NCI-H2196 treated with DMSO at 0.1 percent for 48 hours (cell line): Measurements from ENCODE around the gene MPP2.
"Not testable (repeated sequence)": the region's sequence is repeated elsewhere in the genome, so short reads cannot be mapped to it uniquely, and the experiment has no call there.

Experiments used
- DNase-seq: peaks from one replicate; lab custom pipeline; 2025; ENCODE audit not compliant: unreplicated experiment; lab: John Stamatoyannopoulos, UW

The MPP2 gene, protein sequence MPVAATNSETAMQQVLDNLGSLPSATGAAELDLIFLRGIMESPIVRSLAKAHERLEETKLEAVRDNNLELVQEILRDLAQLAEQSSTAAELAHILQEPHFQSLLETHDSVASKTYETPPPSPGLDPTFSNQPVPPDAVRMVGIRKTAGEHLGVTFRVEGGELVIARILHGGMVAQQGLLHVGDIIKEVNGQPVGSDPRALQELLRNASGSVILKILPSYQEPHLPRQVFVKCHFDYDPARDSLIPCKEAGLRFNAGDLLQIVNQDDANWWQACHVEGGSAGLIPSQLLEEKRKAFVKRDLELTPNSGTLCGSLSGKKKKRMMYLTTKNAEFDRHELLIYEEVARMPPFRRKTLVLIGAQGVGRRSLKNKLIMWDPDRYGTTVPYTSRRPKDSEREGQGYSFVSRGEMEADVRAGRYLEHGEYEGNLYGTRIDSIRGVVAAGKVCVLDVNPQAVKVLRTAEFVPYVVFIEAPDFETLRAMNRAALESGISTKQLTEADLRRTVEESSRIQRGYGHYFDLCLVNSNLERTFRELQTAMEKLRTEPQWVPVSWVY

GRCh38 chr17:43907425-43907981 is at the start of gene MPP2:
Gene MPP2, minus strand, starts transcription at chr17:43907536. Its CDS starts 3,076 bp downstream, at chr17:43904460.
- no peak for DNase-seq

GRCh38 chr17:43956222-43956621 is 48.9 kb upstream of the MPP2 start:
- DNase-seq = no peak

GRCh38 chr17:43953746-43954145 is 46.4 kb upstream of the MPP2 start, which contains the start of gene PYY:
Gene PYY, minus strand, starts transcription at chr17:43953940. Its CDS starts 457 bp downstream, at chr17:43953483.
- DNase-seq = no peak

DNA sequence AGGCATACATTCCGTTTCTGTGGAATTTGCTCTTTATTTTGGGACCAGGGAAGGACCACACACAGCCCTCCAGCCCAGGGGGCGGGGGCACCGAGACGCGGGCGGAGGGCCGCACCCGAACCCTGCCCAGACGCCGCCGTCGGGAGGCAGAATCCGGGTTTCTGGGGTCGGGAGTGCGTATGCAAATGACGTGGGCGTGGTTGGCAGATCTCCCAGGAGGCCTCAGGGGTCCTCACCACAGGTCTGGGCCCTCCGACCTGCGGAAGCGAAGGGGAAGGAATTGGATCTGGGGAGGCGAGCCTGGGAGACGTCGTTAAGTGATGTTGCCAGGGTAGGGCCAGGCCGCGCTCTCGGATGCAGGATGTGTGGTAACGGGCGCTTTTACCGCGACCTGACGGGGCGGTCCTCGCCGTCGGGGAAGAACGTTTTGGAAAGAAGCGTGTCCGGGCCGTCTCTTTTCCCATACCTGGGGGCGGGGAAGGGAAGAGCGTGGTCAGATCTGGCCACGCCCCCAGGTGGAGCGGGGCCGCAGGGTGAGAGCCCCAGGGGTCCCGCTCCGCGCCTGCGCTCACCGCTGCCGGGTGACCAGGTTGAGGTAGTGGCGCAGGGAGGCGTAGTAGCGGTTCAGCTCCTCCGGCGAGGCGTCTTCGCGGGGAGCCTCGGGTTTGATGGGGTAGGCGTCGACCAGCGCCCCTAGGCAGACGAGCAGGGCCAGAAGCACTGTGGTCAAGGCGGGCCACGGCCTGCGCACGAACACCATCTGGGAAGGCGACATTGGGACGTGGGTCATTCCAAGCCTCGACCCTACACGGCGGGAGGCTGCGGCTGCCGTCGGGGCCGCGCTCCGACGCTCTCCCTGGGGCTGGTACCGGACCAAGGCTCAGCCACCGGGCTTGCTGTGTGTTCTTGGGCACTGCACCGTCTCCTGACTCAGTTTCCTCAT is 45.7 kb upstream of the MPP2 start:
- DNase-seq = no peak

DNA sequence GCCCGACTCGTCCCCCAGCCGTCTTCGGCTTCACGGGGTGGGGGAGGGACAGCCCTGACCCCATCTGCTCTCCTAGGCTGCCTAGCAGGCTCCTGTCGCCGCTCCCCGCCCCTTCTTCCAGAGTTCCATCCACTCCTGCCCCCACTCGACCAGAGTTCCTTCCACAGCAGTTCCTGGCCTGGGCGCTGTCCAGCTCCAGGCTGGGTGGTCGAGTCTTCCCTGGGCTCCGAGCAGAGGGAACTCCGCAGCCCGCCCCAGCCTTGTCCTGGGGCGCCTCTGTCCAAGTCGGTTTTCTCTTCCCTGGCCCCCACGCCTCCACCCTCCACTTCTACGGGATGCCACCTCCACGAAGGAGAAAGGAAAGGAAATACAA is 45.0 kb upstream of the MPP2 start:
- no peak for DNase-seq

- no peak for DNase-seq
These were observed 44.4 kb upstream of the MPP2 start for GRCh38 chr17:43951750-43952149.

GRCh38 chr17:43950554-43950953 is 43.2 kb upstream of the MPP2 start:
- DNase-seq = no peak

GRCh38 chr17:43949781-43950180 is 42.4 kb upstream of the MPP2 start:
- DNase-seq = no peak

DNA sequence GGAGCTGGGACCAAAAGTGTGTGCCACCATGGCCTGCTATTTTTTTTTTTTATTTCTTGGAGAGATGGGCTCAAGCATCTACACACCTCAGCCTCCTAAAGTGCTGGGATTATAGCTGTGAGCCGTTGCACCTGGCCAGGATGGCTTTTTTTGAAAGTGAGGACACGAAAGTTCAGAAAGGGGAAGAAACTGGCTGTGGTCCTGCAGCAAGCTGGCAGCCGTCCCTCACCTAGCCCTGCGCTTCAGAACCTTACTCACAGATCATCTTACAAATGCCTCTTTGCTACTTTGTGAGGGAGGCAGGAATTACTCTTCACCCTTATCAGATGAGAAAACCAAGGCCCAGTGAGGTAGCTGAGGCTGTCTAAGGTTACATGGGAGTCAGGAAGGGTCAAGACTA is 39.4 kb upstream of the MPP2 start:
- DNase-seq = no peak

GRCh38 chr17:43945074-43945829 is 37.9 kb upstream of the MPP2 start:
- no peak for DNase-seq

DNA sequence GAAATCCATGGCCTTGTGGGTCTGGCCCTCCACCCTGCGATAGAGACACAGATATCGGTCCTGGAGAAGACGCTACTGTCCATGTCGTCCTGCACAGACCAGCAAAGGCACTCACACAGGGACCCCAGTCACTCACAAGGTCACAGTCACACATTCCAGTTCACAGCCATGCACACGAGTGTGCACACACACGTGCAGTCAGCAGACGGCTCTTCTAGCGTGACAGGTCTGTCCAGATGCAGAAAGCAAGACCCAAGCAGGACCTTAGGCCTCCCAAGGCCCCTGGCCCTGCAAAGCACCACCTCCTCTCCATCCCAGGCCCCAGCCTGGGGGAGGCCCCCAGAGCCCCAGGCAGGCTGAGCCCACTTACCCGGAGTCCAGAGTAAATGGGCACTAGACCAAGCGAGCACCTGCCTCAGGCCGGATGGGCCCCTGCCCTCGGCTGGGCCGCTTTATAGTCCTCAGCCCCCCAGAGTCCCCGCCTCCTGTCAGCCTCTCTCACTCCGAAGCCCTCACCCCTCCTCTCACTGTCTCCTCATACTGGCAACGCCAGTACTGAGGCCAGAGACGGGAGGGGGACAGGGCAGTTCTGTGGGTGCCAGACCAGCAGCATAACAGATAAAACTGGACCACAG is 34.8 kb upstream of the MPP2 start, which contains the start of gene PPY:
Gene PPY, minus strand, starts transcription at position 426 of the 635 bp plus-strand sequence. CDS start 822 bp downstream, outside the sequence.
- DNase-seq = no peak

DNA sequence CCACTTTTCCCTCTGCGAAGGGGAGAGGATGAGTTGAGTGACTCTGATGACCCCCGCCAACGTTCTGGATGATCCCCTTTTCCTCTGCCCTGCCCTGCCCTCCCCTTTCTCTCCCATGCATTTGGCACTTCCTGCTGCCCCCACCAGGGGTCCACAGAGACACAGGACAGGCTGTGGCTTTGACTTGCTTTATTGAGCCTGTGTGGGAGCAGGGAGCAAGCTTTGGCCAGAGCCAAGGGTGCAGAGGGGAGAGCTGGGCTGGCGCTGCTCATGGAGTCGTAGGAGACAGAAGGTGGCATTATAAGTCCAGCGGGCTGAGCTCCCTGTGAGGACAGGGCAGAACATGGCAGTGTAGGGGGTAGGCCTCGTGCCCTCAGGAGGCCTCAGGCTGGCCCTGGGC is 33.3 kb upstream of the MPP2 start:
- DNase-seq = no peak

- DNase-seq = no peak
These were observed 32.5 kb upstream of the MPP2 start for GRCh38 chr17:43939886-43940285.

- DNase-seq = not testable (repeated sequence)
These were observed 32.1 kb upstream of the MPP2 start for GRCh38 chr17:43939452-43939851.

DNA sequence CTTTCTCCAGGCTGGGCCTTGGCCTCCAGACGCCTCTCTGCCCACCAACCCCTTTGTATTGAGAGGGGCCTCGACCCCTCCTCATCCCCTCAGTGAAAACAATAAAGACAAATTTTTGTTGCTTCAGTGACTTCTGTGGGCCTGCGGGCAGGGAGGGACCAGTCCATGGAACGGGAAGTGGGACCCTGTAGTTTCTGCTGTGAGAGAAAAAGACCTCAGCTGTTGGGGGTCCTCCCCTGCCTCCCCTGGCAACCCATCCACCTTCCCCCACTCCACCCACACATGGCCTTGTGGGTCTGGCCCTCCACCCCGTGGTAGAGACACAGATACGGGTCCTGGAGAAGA is 31.5 kb upstream of the MPP2 start:
- no peak for DNase-seq

DNA sequence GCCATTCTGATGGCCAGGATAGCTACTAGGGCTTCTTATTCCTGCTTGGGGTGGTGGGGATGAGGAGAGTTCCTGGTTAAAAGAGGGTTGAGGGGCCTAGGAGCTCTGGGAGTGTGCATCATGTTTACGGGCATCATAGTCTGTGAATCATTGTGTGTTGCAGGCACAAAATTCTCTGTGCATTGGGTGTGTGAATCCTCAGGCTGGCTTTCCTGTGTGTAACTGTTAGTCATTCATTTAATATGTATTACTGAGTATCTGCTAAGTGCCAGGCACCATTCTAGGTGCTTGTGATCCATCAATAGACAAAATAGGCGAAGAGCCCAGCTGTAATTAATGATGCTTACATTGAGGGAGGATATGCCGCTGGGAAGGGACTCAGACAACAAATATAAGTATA is 29.1 kb upstream of the MPP2 start:
- DNase-seq = no peak

DNA sequence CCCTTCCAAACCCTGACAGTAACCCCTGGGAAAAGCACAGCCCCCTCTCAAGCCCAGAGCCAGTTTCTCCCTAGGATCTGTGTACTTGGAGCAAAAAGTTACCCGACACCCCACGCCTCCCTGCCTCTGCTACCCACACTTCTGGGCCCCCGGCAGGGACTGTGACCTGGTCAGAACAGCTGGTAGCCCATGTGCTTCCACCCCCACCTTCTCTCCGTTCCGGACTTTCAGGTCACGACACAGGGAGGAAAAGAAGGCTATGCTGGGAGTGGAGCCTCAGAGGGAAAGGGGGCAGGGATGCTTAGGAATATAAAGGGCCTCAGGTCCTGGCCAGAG is 28.6 kb upstream of the MPP2 start:
- no peak for DNase-seq

GRCh38 chr17:43935204-43935925 is 28.0 kb upstream of the MPP2 start:
- no peak for DNase-seq

- no peak for DNase-seq
These were observed 25.6 kb upstream of the MPP2 start for GRCh38 chr17:43932923-43933322.

GRCh38 chr17:43932357-43932756 is 25.0 kb upstream of the MPP2 start:
- DNase-seq = no peak
